GM19351 (cell line): Measurements from ENCODE around the gene NPNT.

Experiments
- ATAC-seq: cut with Tn5 transposase; IDR thresholded peaks from one replicate; pipeline ENCODE4 v1.9.1; 2021; ENCODE audit warnings: mild to moderate bottlenecking, moderate library complexity; ENCODE audit not compliant: unreplicated experiment

The NPNT gene

GRCh38 chr4:106017975-106018374 is 122.7 kb downstream of the NPNT start:
- no peak for ATAC-seq

DNA sequence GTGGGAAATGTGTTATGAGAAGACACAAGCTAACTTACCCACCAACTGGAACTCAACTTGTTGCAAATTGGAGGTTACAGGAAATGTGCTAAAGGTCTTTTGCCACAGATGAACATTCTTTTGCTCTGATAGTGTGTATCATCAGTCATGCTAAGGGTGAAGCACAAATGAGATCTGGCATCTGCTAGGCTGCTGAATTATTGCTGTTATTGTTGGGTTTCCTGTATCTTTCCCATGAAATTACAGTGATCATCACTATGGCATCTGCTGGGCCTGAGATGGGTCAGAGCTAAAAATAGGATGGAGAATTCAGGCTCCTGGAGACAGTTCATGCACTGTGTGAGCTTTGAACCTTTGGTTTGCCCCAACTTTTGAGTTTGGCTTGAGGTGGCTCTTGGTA is 124.5 kb downstream of the NPNT start:
- no peak for ATAC-seq
